Astrocyte of the cerebellum (primary cell): ENCODE results near the gene SIX4.

Experiments
- DNase-seq: peaks from one replicate; pipeline ENCODE4 v3.0.0-alpha.2; 2011; ENCODE audit warnings: low read depth
- H3K4me3 ChIP-seq: 2 replicates; pipeline ENCODE4 v1.5.1; 2011; ENCODE audit warnings: mild to moderate bottlenecking, low read depth, low read length, moderate library complexity
- in situ Hi-C: cut with HindIII; loops from 2 replicates; pipeline ENCODE4 v1.10.0; 2017; ENCODE audit warnings: low sequenced_read_pairs
- TF ChIP-seq, protein P1 (sequence below): IDR thresholded peaks from 2 replicates; pipeline ENCODE4 v1.5.1; 2012; ENCODE audit warnings: low read length, low read depth, moderate library complexity, mild to moderate bottlenecking; ENCODE audit errors: missing control alignments

SIX4 gene

DNA sequence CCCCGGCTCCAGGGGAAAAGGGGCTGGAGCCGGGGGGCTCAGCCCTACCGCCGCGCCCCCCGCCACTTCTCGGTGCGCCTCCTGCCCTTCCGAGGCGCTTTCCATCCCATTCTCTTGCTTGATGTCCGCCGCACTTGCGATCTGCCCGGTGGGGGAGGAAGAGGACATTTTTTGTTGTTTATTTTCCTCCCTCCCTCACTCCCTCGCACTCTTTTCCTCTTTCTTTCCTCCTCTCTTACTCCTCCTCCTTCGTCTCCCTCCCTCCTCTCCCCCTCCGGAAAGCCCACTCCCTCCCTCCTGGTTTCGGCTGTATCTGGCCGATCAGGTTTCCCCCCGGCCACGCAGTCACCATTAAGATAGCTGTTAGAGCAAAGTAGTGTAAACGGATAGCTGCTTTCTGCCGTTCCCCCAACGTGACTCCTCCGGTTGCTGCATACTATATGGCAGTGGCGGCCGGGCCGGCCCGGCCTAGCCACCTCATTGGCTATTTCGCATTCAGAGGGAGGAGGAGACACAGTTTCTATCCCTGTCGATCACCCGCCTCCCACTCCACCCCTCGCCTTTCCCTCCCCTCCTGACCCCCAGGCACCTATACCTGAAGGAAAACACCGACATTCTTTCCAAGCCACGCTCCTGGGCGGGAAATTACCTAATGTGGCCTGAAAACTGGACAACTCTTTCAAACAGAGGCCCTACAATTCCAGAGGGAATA, at the start of gene SIX4:
Gene SIX4 (minus strand): TSS at position 445 of the 712 bp plus-strand sequence. CDS start 277 bp downstream, at position 168.
- TF ChIP-seq, protein P1, sequence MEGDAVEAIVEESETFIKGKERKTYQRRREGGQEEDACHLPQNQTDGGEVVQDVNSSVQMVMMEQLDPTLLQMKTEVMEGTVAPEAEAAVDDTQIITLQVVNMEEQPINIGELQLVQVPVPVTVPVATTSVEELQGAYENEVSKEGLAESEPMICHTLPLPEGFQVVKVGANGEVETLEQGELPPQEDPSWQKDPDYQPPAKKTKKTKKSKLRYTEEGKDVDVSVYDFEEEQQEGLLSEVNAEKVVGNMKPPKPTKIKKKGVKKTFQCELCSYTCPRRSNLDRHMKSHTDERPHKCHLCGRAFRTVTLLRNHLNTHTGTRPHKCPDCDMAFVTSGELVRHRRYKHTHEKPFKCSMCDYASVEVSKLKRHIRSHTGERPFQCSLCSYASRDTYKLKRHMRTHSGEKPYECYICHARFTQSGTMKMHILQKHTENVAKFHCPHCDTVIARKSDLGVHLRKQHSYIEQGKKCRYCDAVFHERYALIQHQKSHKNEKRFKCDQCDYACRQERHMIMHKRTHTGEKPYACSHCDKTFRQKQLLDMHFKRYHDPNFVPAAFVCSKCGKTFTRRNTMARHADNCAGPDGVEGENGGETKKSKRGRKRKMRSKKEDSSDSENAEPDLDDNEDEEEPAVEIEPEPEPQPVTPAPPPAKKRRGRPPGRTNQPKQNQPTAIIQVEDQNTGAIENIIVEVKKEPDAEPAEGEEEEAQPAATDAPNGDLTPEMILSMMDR, result no peak

DNA sequence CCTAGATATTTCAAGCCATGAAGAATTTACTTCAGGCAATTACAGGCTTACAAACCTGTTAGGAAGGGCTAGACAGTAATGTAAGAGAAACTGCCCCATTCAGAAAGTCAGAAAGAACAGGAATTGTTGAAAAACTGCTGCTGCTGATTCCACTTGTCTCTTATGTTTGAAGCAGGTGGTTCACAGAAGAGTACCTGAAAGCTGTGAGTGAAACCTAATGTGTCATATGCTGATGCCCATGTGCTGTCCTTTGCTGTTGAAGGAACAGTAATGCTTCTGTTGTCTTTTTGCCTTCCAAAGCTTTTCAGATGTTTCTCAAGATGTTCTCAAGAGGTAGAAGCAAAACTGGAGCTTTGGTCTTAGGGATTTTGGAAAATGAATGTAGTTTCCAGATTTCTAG, 49.4 kb upstream of the SIX4 start:
- no peak overlapping the region for H3K4me3 ChIP-seq
- TF ChIP-seq, protein P1, result no peak
- DNase-seq, result no peak
- in situ Hi-C loops, result no loop called here

More for the DNA sequence above, at the start of gene SIX4:
- peak within 1 kb of the TSS; percentile 89 for H3K4me3 ChIP-seq
- DNase-seq, result peak; percentile 63
- in situ Hi-C loops, result no loop called here

DNA sequence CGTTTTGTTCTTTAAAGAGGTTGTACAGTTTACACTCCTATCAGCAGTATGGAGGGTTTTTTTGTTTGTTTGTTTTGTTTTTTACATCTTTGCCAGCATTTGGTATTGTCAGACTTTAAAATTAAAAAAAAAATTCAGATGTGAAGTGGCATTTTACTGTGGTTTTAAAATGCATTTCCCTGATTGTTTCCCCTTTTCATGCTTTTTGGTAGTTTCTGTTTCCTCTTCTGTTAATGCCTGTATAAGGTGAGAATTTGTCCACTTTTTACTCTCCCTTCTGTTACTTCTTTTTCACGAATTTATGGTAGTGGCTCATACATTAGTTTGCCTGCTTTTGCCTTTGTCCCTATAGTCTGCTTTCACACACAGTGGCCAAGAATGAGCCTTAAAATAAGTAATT, 47.0 kb upstream of the SIX4 start:
- TF ChIP-seq, protein P1, result no peak
- no peak overlapping the region for H3K4me3 ChIP-seq
- in situ Hi-C loops, result no loop called here

DNA sequence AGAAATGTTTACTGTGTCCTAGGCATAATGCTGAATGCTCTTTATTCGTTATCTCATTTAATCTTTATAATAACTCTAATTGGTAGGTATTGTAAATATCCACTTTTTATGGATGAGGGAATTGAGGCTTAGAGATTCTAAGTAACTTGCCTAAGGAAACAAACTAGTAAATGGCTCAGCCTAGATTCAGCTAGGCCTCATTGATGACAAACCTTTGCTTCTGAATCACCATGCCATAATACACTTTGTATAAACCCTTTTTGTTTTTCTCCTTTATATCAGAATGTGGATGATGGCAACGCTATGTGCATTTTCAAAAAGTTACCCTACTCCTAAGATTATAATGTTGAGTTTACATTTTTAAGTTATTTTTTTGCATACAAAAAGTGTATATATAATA, 44.5 kb upstream of the SIX4 start:
- H3K4me3 ChIP-seq, result no peak overlapping the region
- DNase-seq, result no peak
- in situ Hi-C loops, result no loop called here
- TF ChIP-seq, protein P1, result no peak

More for the DNA sequence above, 47.0 kb upstream of the SIX4 start:
- DNase-seq, result no peak

DNA sequence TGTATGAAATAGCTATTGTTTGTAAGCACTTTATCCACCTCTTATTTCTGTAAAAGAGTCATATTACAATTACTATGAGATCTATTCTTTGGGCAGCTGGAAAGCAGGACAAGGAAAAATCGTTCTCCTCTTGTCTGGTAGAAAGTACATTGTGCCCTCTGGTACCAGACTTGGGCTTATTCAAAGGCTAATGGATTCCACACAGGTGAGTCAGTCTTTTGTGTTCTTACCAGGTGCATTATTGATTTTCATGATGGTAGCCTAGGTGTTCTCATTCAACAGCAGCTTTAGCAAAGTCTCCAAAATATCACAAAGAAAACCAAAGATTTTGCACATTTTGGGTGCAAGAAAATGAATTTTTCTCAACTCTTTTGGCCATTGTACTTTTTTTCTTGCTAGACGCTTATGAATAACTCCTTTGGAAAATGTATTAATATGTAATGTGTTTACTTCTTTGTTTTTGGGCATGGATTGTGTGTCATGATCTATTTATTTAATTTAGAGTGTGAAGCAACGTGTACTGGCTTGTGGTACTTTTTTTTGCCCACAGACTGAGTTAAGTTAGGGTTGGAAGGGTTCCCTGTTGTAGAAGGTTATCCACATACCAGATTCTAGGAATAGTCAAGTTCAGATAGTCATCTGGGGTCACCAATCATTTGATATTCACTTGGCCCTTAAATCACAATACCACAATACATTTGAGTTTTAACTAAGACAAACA, 36.7 kb upstream of the SIX4 start:
- in situ Hi-C loops, result no loop called here
- H3K4me3 ChIP-seq, result no peak overlapping the region
- DNase-seq, result no peak
- TF ChIP-seq, protein P1, result no peak

DNA sequence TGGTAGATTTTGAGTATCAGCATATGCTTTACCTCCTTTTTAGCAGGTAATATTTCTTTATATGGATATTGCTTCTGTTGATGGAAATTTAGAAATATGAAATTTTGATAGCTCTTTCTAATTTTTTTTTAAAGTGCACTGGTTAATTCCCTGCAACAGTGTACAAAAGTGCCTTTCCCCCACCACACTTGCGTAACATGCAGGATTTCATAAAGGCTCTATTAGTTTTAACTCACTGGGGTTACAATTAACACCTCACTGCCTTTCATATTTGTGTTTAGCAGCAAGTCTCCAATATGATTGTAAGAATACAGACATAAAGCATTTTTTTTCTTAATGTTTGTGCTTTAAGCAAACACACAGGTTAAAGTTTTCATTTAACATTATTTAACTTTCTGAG, 36.1 kb upstream of the SIX4 start:
- no peak overlapping the region for H3K4me3 ChIP-seq
- no peak for DNase-seq
- in situ Hi-C loops, result no loop called here
- TF ChIP-seq, protein P1, result no peak
